GM10248 (cell line): ENCODE results near the gene PTPA.

Source experiments
- CTCF ChIA-PET: fragments of 300-600 bp; sonication (Branson Sonifier 250); formaldehyde crosslinking; extraction: SDS; loops from one replicate; lab custom pipeline; 2021; ENCODE audit warnings: antibody characterized with exemption; lab: Yijun Ruan, JAX
- POLR2A ChIA-PET: fragments of 350-650 bp; sonication (Branson Sonifier 250); formaldehyde crosslinking; extraction: SDS; loops from one replicate; lab custom pipeline; 2020; ENCODE audit warnings: antibody characterized with exemption; lab: Yijun Ruan, JAX
- DNase-seq: peaks from one replicate; pipeline ENCODE4 v3.0.0; 2012; ENCODE audit errors: extremely low spot score
- TF ChIP-seq, protein P1 (sequence below): IDR thresholded peaks from 2 replicates; pipeline ENCODE4 v1.5.1; 2012; ENCODE audit warnings: mild to moderate bottlenecking, low read depth; ENCODE audit errors: extremely low read depth, missing control alignments, control extremely low read depth

Gene PTPA

DNA sequence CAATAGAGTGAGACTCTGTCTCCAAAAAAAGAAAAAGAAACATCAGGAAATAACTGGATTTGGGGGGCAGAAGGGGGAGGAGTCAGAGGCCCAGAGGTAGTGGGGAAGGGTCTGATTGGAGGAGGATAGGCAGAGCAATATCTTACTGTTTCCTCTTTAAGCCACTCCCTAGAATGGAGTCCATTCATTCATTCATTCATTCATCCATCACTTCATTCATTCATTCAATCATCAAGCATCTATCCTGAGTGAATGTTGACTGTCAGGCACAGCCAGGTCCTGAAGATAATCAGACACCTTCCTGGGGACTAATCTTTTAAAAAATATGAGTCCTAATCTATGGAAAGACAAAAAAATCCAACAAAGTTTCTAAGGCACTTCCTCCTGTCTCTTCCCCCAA is 54.0 kb downstream of the PTPA start:
- ChIA-PET CTCF (interaction anchor here (1.6 to 40.2 kb wide), 3 partner anchors 9 to 28 kb away, joined by 4 to 680 read pairs (median 14); no protein-coding TSS in a partner anchor), POLR2A (no interaction called here)
- no peak for DNase-seq
- TF ChIP-seq, protein P1, sequence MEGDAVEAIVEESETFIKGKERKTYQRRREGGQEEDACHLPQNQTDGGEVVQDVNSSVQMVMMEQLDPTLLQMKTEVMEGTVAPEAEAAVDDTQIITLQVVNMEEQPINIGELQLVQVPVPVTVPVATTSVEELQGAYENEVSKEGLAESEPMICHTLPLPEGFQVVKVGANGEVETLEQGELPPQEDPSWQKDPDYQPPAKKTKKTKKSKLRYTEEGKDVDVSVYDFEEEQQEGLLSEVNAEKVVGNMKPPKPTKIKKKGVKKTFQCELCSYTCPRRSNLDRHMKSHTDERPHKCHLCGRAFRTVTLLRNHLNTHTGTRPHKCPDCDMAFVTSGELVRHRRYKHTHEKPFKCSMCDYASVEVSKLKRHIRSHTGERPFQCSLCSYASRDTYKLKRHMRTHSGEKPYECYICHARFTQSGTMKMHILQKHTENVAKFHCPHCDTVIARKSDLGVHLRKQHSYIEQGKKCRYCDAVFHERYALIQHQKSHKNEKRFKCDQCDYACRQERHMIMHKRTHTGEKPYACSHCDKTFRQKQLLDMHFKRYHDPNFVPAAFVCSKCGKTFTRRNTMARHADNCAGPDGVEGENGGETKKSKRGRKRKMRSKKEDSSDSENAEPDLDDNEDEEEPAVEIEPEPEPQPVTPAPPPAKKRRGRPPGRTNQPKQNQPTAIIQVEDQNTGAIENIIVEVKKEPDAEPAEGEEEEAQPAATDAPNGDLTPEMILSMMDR = no peak

DNA sequence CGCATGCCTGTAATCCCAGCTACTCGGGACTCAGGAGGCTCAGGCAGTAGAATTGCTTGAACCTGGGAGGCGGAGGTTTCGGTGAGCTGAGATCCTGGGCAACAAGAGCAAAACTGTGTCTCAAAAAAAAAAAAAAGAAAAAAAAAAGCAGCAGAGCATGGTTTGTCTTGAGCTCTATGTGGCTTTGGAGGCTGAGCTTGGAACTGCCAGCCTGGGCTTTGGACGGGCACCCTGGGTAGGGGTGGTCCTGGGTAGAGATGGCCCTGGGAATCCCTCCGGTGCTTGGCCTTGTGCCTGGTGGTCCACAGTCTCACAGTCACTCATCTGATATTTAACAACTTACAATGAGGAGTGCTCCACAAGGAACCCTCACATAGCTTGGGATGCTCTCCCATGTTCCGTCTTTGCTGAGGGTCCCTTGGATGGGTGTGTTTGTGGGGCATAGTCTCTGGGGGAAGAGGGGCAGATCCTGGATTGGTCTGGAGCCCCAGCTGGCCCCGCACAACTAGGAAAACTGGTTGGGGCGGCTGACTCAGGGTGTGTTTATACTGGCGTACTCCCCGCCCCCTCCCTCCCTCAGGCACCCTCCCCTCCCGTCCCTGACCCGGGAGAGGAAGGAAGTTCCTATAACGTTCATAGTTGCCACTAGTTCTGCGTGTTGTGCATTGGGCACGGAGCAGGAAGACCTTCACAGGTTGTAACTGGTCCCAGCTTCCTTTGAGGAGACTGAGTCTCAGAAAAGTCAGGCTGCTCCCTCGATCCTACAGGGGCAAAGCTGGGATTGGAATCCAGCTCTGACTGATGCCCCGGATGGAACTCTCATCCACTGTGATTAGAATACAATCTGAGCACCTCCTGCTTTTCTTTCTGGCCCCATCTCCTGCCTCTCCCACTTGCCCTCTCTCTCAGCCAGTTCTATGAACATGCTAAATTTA is 55.7 kb downstream of the PTPA start:
- TF ChIP-seq, protein P1 = no peak
- ChIA-PET CTCF (interaction anchor here (0.8 to 40.2 kb wide), 8 partner anchors 7 to 457 kb away, joined by 3 to 680 read pairs (median 4); no protein-coding TSS in a partner anchor), POLR2A (interaction anchor here (0.7 to 2.4 kb wide), 2 partner anchors 11 to 21 kb away, joined by 3 to 7 read pairs; partner anchors contain the start of gene IER5L)
- DNase-seq = no peak

DNA sequence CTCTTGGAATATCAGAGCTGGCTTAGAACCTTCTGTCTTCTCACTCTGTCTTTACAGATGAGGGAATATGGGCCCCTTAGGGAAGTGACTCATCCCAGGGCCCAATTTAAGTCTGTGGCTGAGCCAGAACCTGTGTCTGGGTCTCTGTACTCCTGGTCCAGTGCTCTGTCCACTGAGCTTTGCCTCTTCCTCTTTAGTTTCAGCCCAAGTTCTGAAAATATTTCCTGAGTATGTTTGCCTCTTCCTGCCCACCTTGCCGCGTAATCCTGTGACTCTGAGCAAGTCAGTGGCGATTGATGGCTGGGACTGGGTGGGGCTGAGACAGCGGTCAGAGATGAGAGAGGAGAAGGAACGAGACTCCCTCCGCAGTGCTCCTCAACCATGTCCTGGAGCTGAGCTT is 59.0 kb downstream of the PTPA start:
- TF ChIP-seq, protein P1 = no peak
- POLR2A ChIA-PET = no interaction called here
- DNase-seq = no peak
- CTCF ChIA-PET = interaction anchor here (1.1 to 40.2 kb wide), 3 partner anchors 9 to 454 kb away, joined by 3 to 680 read pairs (median 4); no protein-coding TSS in a partner anchor

DNA sequence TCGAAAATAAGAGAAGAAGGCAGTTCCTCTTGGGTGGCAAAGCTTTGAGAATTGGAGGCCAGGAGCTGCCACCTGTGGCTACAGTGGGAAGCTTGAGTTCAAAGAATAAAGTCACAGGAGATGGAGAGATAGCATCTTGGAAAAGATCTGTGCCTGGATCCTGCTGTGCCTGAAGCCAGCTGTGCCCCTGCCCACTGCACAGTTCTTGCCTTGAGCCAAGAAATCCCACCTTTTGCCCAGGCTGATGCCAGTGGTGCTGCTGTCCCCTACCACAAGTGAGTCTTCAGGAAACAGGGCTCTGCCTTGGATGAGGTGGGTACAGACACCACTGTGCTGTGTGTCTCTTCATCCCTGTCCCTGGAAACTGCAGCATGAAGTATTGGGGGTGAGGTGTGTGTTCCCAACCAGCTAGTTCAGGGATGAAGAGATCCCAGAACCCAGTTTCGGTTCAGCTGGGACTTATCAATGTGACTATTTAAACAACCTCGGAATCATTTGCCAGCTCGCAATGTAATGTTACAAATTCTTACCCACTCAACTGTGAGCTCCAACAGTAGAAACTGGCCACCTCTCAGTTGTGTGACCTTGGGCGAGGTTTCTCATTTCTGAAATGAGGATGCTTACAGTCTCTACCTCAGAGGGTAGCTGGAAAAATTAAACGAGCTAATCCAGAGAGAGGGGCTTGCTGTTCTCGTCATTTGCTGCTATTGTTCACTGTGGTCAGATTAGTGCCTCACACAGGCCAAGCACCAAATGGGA is 61.0 kb downstream of the PTPA start:
- DNase-seq = no peak
- POLR2A ChIA-PET = no interaction called here
- CTCF ChIA-PET = interaction anchor here (0.8 to 40.2 kb wide), 13 partner anchors 9 to 453 kb away, joined by 3 to 680 read pairs (median 14); partner anchors contain the start of gene NTMT1
- TF ChIP-seq, protein P1 = no peak

DNA sequence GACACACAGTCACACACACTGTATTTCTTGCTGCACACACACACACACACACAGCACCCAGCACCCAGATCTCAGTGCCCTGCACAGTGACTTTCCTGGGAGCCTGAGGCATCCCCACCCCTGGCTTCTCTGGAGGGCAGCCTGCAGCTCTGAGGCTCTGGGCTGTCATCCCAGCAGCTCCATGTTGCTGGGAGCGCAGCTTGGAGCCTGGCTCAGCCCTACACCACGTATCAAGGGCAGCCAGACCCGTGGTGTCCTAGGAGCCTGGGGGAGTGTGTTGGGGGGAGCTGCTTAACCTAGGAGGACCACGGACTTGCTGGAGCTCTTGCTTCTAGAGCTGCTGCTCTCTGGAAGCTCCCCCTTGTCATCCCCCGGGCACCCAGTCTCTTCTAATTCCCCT is 61.6 kb downstream of the PTPA start:
- ChIA-PET POLR2A (no interaction called here), CTCF (interaction anchor here (0.8 to 40.2 kb wide), 18 partner anchors 8 to 453 kb away, joined by 3 to 680 read pairs (median 7); partner anchors contain the start of gene NTMT1)
- TF ChIP-seq, protein P1 = no peak
- no peak for DNase-seq
